RWPE2 (cell line): ENCODE measurements around the gene OR2B3.

Experiments used
- ATAC-seq: fragments of 200-7000 bp; cut with Tn5 transposase; 3 replicates; pipeline ENCODE4 v1.9.1; 2021; ENCODE audit warnings: low read depth
- DNase-seq: peaks from one replicate; pipeline ENCODE4 v3.0.0-alpha.2; 2020; ENCODE audit warnings: low spot score
- H3K27ac ChIP-seq: fragments of 450-650 bp; 2 replicates; pipeline ENCODE4 v1.5.1; 2017; ENCODE audit warnings: mild to moderate bottlenecking; ENCODE audit not compliant: poor library complexity, severe bottlenecking
- H3K27me3 ChIP-seq: fragments of 250-450 bp; sonication (Bioruptor Pico); 2 replicates; pipeline ENCODE4 v1.5.1; 2021; ENCODE audit warnings: mild to moderate bottlenecking, moderate library complexity; ENCODE audit not compliant: insufficient read depth, poor library complexity, severe bottlenecking
- H3K36me3 ChIP-seq: fragments of 250-450 bp; sonication (Bioruptor Pico); 2 replicates; pipeline ENCODE4 v1.5.1; 2020; ENCODE audit warnings: low read depth, mild to moderate bottlenecking, moderate library complexity
- H3K4me1 ChIP-seq: fragments of 250-450 bp; sonication (Bioruptor Pico); 2 replicates; pipeline ENCODE4 v1.5.1; 2021; ENCODE audit warnings: mild to moderate bottlenecking, moderate library complexity; ENCODE audit not compliant: insufficient read depth, poor library complexity, severe bottlenecking
- H3K4me3 ChIP-seq: fragments of 250-450 bp; sonication (Bioruptor Pico); 2 replicates; pipeline ENCODE4 v1.5.1; 2021; ENCODE audit warnings: mild to moderate bottlenecking, moderate library complexity; ENCODE audit not compliant: severe bottlenecking
- H3K9me3 ChIP-seq: fragments of 250-450 bp; sonication (Bioruptor Pico); 2 replicates; pipeline ENCODE4 v1.5.1; 2021; ENCODE audit warnings: mild to moderate bottlenecking, moderate library complexity; ENCODE audit not compliant: severe bottlenecking
- CTCF ChIP-seq: fragments of 450-650 bp; IDR thresholded peaks from one replicate; pipeline ENCODE4 v1.5.1; 2017; ENCODE audit warnings: mild to moderate bottlenecking, moderate library complexity; ENCODE audit not compliant: poor library complexity, severe bottlenecking

Gene OR2B3

GRCh38 chr6:29112135-29112534 lies 25.0 kb upstream of the OR2B3 start:
- DNase-seq: no peak
- H3K36me3 ChIP-seq: no peaks in the 10 kb centered on the region

GRCh38 chr6:29107758-29108157 lies 20.6 kb upstream of the OR2B3 start, which contains the start of gene OR2J3:
Gene OR2J3 (plus strand): TSS chr6:29108058. CDS start chr6:29111891, 3,833 bp downstream.
- Histone ChIP-seq H3K27ac (no peak within 1 kb of the TSS), H3K36me3 (no peaks in the 10 kb centered on the region), H3K27me3 (peaks cover 7% of the 10 kb centered on the region), H3K4me3 (no peak within 1 kb of the TSS), H3K4me1 (no peaks in the 10 kb centered on the region), H3K9me3 (no peaks in the 10 kb centered on the region)
- DNase-seq (no peak), ATAC-seq (no peak)
- TF ChIP-seq CTCF: no peak

More at GRCh38 chr6:29112135-29112534, 25.0 kb upstream of the OR2B3 start:
- no peak for ATAC-seq
- H3K27ac ChIP-seq: no peak overlapping the region
- H3K9me3 ChIP-seq: no peaks in the 10 kb centered on the region
- no peaks in the 10 kb centered on the region for H3K27me3 ChIP-seq
- no peak for TF ChIP-seq CTCF
- H3K4me3 ChIP-seq: no peak overlapping the region
- no peaks in the 10 kb centered on the region for H3K4me1 ChIP-seq

GRCh38 chr6:29099190-29099589 lies 12.1 kb upstream of the OR2B3 start, which contains the start of gene OR2J1:
Gene OR2J1 (plus strand): TSS chr6:29099490. CDS start chr6:29100943, 1,453 bp downstream.
- Histone ChIP-seq H3K36me3 (no peaks in the 10 kb centered on the region), H3K9me3 (no peaks in the 10 kb centered on the region), H3K4me1 (no peaks in the 10 kb centered on the region), H3K27me3 (peaks cover 6% of the 10 kb centered on the region), H3K4me3 (no peak within 1 kb of the TSS), H3K27ac (no peak within 1 kb of the TSS)
- DNase-seq (no peak), ATAC-seq (no peak)
- TF ChIP-seq CTCF: no peak

- ATAC-seq (no peak), DNase-seq (no peak)
- H3K4me3 ChIP-seq: no peak overlapping the region
- H3K27me3 ChIP-seq: peaks cover 3% of the 10 kb centered on the region
- TF ChIP-seq CTCF: no peak
- H3K36me3 ChIP-seq: no peaks in the 10 kb centered on the region
- H3K9me3 ChIP-seq: no peaks in the 10 kb centered on the region
- no peak overlapping the region for H3K27ac ChIP-seq
- no peaks in the 10 kb centered on the region for H3K4me1 ChIP-seq
Observed at GRCh38 chr6:29097803-29098202, 10.7 kb upstream of the OR2B3 start.

- Histone ChIP-seq H3K4me3 (no peak overlapping the region), H3K27me3 (peaks cover 3% of the 10 kb centered on the region), H3K36me3 (no peaks in the 10 kb centered on the region), H3K4me1 (no peaks in the 10 kb centered on the region), H3K9me3 (peaks cover 4% of the 10 kb centered on the region), H3K27ac (no peak overlapping the region)
- no peak for DNase-seq
- no peak for ATAC-seq
- no peak for TF ChIP-seq CTCF
Observed at GRCh38 chr6:29092957-29093356, 5.8 kb upstream of the OR2B3 start.
